ENCODE measurements around the gene U2AF2. TPM values are rescaled to one million over a fixed set of nuclear protein-coding genes. Genes with fewer than 3 reads are reported as not detected.

Gene U2AF2
- polyA plus RNA-seq, 4 donors = 146 to 227 (median 159) TPM

GRCh38 chr19:55654323-55654867 lies 440 bp upstream of the U2AF2 start:
- DNase-seq (ENCODE audit: low read depth in 4 of 4, low spot score in 3 of 4) = peak; percentile 97 to 99 (median 99)

- no peak for DNase-seq (ENCODE audit: low read depth in 4 of 4, low spot score in 3 of 4)
These were observed 809 bp downstream of the U2AF2 start for GRCh38 chr19:55655648-55656040.

- DNase-seq (ENCODE audit: low read depth in 4 of 4, low spot score in 3 of 4) = no peak
These were observed 1.7 kb downstream of the U2AF2 start for GRCh38 chr19:55656552-55656951.

GRCh38 chr19:55656988-55657747 lies 2.3 kb downstream of the U2AF2 start:
- no peak for DNase-seq (ENCODE audit: low read depth in 4 of 4, low spot score in 3 of 4)

- DNase-seq (ENCODE audit: low read depth in 4 of 4, low spot score in 3 of 4) = no peak
These were observed 4.1 kb downstream of the U2AF2 start for GRCh38 chr19:55658846-55659459.

- DNase-seq (ENCODE audit: low read depth in 4 of 4, low spot score in 3 of 4) = no peak
These were observed 5.0 kb downstream of the U2AF2 start for GRCh38 chr19:55659822-55660221.

GRCh38 chr19:55660404-55660803 lies 5.6 kb downstream of the U2AF2 start:
- no peak for DNase-seq (ENCODE audit: low read depth in 4 of 4, low spot score in 3 of 4)

- no peak for DNase-seq (ENCODE audit: low read depth in 4 of 4, low spot score in 3 of 4)
These were observed 6.2 kb downstream of the U2AF2 start for GRCh38 chr19:55660991-55661390.

- DNase-seq (ENCODE audit: low read depth in 4 of 4, low spot score in 3 of 4) = no peak
These were observed 7.0 kb downstream of the U2AF2 start for GRCh38 chr19:55661826-55662225.

- DNase-seq (ENCODE audit: low read depth in 4 of 4, low spot score in 3 of 4) = no peak
These were observed 9.2 kb downstream of the U2AF2 start for GRCh38 chr19:55663846-55664536.

- no peak for DNase-seq (ENCODE audit: low read depth in 4 of 4, low spot score in 3 of 4)
These were observed 11.6 kb downstream of the U2AF2 start for GRCh38 chr19:55666343-55667005.

GRCh38 chr19:55667006-55667381 lies 12.2 kb downstream of the U2AF2 start:
- no peak for DNase-seq (ENCODE audit: low read depth in 4 of 4, low spot score in 3 of 4)

GRCh38 chr19:55667511-55667910 lies 12.7 kb downstream of the U2AF2 start:
- DNase-seq (ENCODE audit: low read depth in 4 of 4, low spot score in 3 of 4) = no peak

GRCh38 chr19:55667958-55668357 lies 13.1 kb downstream of the U2AF2 start:
- DNase-seq (ENCODE audit: low read depth in 4 of 4, low spot score in 3 of 4) = no peak

- DNase-seq (ENCODE audit: low read depth in 4 of 4, low spot score in 3 of 4) = no peak
These were observed 13.9 kb downstream of the U2AF2 start for GRCh38 chr19:55668603-55669348.

- no peak for DNase-seq (ENCODE audit: low read depth in 4 of 4, low spot score in 3 of 4)
These were observed 14.8 kb downstream of the U2AF2 start for GRCh38 chr19:55669418-55670279.

- no peak for DNase-seq (ENCODE audit: low read depth in 4 of 4, low spot score in 3 of 4)
These were observed 15.6 kb downstream of the U2AF2 start for GRCh38 chr19:55670280-55671053.

- DNase-seq (ENCODE audit: low read depth in 4 of 4, low spot score in 3 of 4) = no peak
These were observed 16.2 kb downstream of the U2AF2 start for GRCh38 chr19:55671054-55671378.

- DNase-seq (ENCODE audit: low read depth in 4 of 4, low spot score in 3 of 4) = no peak
These were observed 17.6 kb downstream of the U2AF2 start for GRCh38 chr19:55672418-55672817.

Data from left renal pelvis (tissue), 4 donors.